GM23338 (cell line): Measurements from ENCODE around the gene ARRB1. TPM values are rescaled to one million over a fixed set of nuclear protein-coding genes. Genes with fewer than 3 reads are reported as not detected.
A peak's percentile ranks its signal among the peaks of the same experiment; 100 is the strongest.

ENCODE experiments used
- ATAC-seq: fragments of 200-7000 bp; cut with Tn5 transposase; 3 replicates; pipeline ENCODE4 v1.9.1; 2020
- DNase-seq: peaks from one replicate; pipeline ENCODE4 v3.0.0-alpha.2; 2015; ENCODE audit warnings: low spot score
- H2AFZ ChIP-seq: fragments of 200-600 bp; sonication (generic); 2 replicates; pipeline ENCODE4 v1.8.0; 2016; ENCODE audit warnings: antibody characterized with exemption, mild to moderate bottlenecking, moderate library complexity
- H3F3A ChIP-seq: fragments of 200-600 bp; sonication (generic); replicated peaks from 2 replicates; pipeline ENCODE4 v1.8.0; 2017; ENCODE audit warnings: antibody characterized with exemption, mixed run types, low read depth
- H3K27ac ChIP-seq: fragments of 200-600 bp; sonication (generic); 2 replicates; pipeline ENCODE4 v1.6.1; 2016; ENCODE audit warnings: low read depth
- H3K27me3 ChIP-seq: fragments of 200-600 bp; sonication (generic); 2 replicates; pipeline ENCODE4 v1.8.0; 2016; ENCODE audit warnings: mild to moderate bottlenecking, mixed run types, moderate library complexity; ENCODE audit not compliant: insufficient read depth
- H3K36me3 ChIP-seq: fragments of 200-600 bp; sonication (generic); 2 replicates; pipeline ENCODE4 v1.8.0; 2016; ENCODE audit warnings: mild to moderate bottlenecking; ENCODE audit not compliant: insufficient read depth
- H3K4me1 ChIP-seq: fragments of 200-600 bp; sonication (generic); 2 replicates; pipeline ENCODE4 v1.8.0; 2016; ENCODE audit warnings: mild to moderate bottlenecking, moderate library complexity; ENCODE audit not compliant: insufficient read depth
- H3K4me2 ChIP-seq: fragments of 200-600 bp; sonication (generic); 2 replicates; pipeline ENCODE4 v1.7.1; 2017; ENCODE audit warnings: mixed run types
- H3K4me3 ChIP-seq: fragments of 200-600 bp; sonication (generic); 2 replicates; pipeline ENCODE4 v1.6.1; 2016; ENCODE audit warnings: mixed run types
- H3K79me2 ChIP-seq: fragments of 200-600 bp; sonication (generic); replicated peaks from 2 replicates; pipeline ENCODE4 v1.8.0; 2017; ENCODE audit warnings: mild to moderate bottlenecking; ENCODE audit not compliant: insufficient read depth
- H3K9me2 ChIP-seq: fragments of 200-600 bp; sonication (generic); 2 replicates; pipeline ENCODE4 v1.8.0; 2017; ENCODE audit not compliant: insufficient read depth
- H4K20me1 ChIP-seq: fragments of 200-600 bp; sonication (generic); replicated peaks from 2 replicates; pipeline ENCODE4 v1.8.0; 2017; ENCODE audit warnings: mild to moderate bottlenecking; ENCODE audit not compliant: insufficient read depth
- H3K27ac Mint-ChIP-seq: 2 replicates; pipeline ENCODE4 v1.8.0; 2020; ENCODE audit warnings: inconsistent platforms, mild to moderate bottlenecking, moderate library complexity, mixed read lengths
- H3K27me3 Mint-ChIP-seq: 3 replicates; pipeline ENCODE4 v1.8.0; 2022; ENCODE audit warnings: low read depth, mild to moderate bottlenecking, moderate library complexity, mixed read lengths, inconsistent platforms; ENCODE audit not compliant: insufficient read depth, poor library complexity
- H3K36me3 Mint-ChIP-seq: 3 replicates; pipeline ENCODE4 v1.8.0; 2021; ENCODE audit warnings: low read depth, mild to moderate bottlenecking, inconsistent platforms, moderate library complexity, mixed read lengths
- H3K4me1 Mint-ChIP-seq: 3 replicates; pipeline ENCODE4 v1.8.0; 2020; ENCODE audit warnings: mild to moderate bottlenecking, inconsistent platforms, mixed read lengths
- H3K4me3 Mint-ChIP-seq: 3 replicates; pipeline ENCODE4 v1.8.0; 2021; ENCODE audit warnings: moderate library complexity, mild to moderate bottlenecking, inconsistent platforms, mixed read lengths
- H3K9me3 Mint-ChIP-seq: 3 replicates; pipeline ENCODE4 v1.8.0; 2020; ENCODE audit warnings: moderate library complexity, mild to moderate bottlenecking, inconsistent platforms, mixed read lengths
- CREB1 ChIP-seq: fragments of 250-450 bp; sonication (Bioruptor Pico); IDR thresholded peaks from 2 replicates; pipeline ENCODE4 v1.5.0; 2020; ENCODE audit warnings: low read depth, mild to moderate bottlenecking, moderate library complexity
- CTCF ChIP-seq, 2 experiments: fragments of 200-600 bp in 1 of 2; sonication (generic) in 1 of 2; conservative IDR thresholded peaks; 2 replicates each; pipeline versions ENCODE4 v1.5.1 to v1.6.1; 2016 to 2017; ENCODE audit warnings: antibody characterized with exemption in 2 of 2, low read depth in 2 of 2, mild to moderate bottlenecking in 2 of 2, moderate library complexity in 1 of 2
- ETS1 ChIP-seq: IDR thresholded peaks from 2 replicates; pipeline ENCODE4 v1.6.1; 2016; ENCODE audit warnings: antibody characterized with exemption
- EZH2 ChIP-seq: fragments of 200-600 bp; sonication (generic); IDR thresholded peaks from one replicate; pipeline ENCODE4 v1.8.0; 2017; ENCODE audit warnings: antibody characterized with exemption, mild to moderate bottlenecking, low read depth; ENCODE audit not compliant: unreplicated experiment
- EZH2phosphoT487 ChIP-seq: fragments of 200-600 bp; sonication (generic); IDR thresholded peaks from one replicate; pipeline ENCODE4 v1.8.1; 2018; ENCODE audit warnings: antibody characterized with exemption; ENCODE audit not compliant: unreplicated experiment
- JUNB ChIP-seq: IDR thresholded peaks from one replicate; pipeline ENCODE4 v1.6.1; 2016; ENCODE audit warnings: antibody characterized with exemption; ENCODE audit not compliant: unreplicated experiment
- NANOG ChIP-seq: IDR thresholded peaks from 2 replicates; pipeline ENCODE4 v1.6.1; 2016; ENCODE audit warnings: antibody characterized with exemption, borderline replicate concordance
- POLR2AphosphoS5 ChIP-seq: IDR thresholded peaks from 2 replicates; pipeline ENCODE4 v1.6.1; 2016; ENCODE audit warnings: antibody characterized with exemption, low read depth
- STAT1 ChIP-seq: IDR thresholded peaks from one replicate; pipeline ENCODE4 v1.6.1; 2016; ENCODE audit warnings: antibody characterized with exemption; ENCODE audit not compliant: unreplicated experiment
- ZNF462 ChIP-seq: fragments of 250-450 bp; sonication (Bioruptor Pico); IDR thresholded peaks from 2 replicates; pipeline ENCODE4 v1.5.0; 2020; ENCODE audit warnings: mild to moderate bottlenecking, moderate library complexity
- polyA plus RNA-seq: library from polyadenylated mRNA; unstranded; fragments of >200 nt; fragmentation: Nextera tagmentation; extraction: Ambion mirVana; gene quantifications from 2 replicates; pipeline ENCODE4 v1.2.1, GENCODE V29; 2016
- total RNA-seq: library from RNA; depleted of rRNA; stranded (reverse); fragments of >200 nt; shearing (Covaris generic); gene quantifications from 2 replicates; pipeline ENCODE4 v1.2.3, GENCODE V29; 2014

ARRB1 gene
- total and polyA plus RNA-seq, 2 experiments from 2014 or later = 6.3 to 11.1 TPM

GRCh38 chr11:75320046-75320618 lies 31.3 kb downstream of the ARRB1 start:
- Mint-ChIP-seq H3K4me1 (peaks cover 75% of the 10 kb centered on the region), H3K27me3 (peaks cover 14% of the 10 kb centered on the region), H3K4me3 (no peak overlapping the region), H3K36me3 (peaks cover 29% of the 10 kb centered on the region), H3K27ac (0 out of 2 replicates have a peak overlapping the region, but pooled peaks have one; percentile 72), H3K9me3 (no peaks in the 10 kb centered on the region; the same call in 2 of the 3 replicates)
- peaks cover 8% of the 10 kb centered on the region; the same call in 1 of the 2 replicates for H3K4me1 ChIP-seq
- no peak overlapping the region for H3K27ac ChIP-seq
- H3K36me3 ChIP-seq = no peaks in the 10 kb centered on the region
- DNase-seq (no peak), ATAC-seq (no peak)
- no peaks in the 10 kb centered on the region for H4K20me1 ChIP-seq
- no peaks in the 10 kb centered on the region for H3K27me3 ChIP-seq
- H3K79me2 ChIP-seq = no peaks in the 10 kb centered on the region
- H3K4me3 ChIP-seq = no peak overlapping the region
- no peak for TF ChIP-seq STAT1
- no peak for TF ChIP-seq EZH2phosphoT487
- no peak for TF ChIP-seq POLR2AphosphoS5
- no peak for TF ChIP-seq CTCF (conservative IDR thresholded peaks at IDR 0.05; ENCODE audit: low read depth in 2 of 2)
- TF ChIP-seq EZH2 = no peak
- no peak for TF ChIP-seq ETS1
- TF ChIP-seq CREB1 (CRISPR knock-in tag) = no peak
- TF ChIP-seq ZNF462 = no peak
- TF ChIP-seq JUNB = no peak
- TF ChIP-seq NANOG = no peak
- no peak overlapping the region for H2AFZ ChIP-seq
- H3K9me2 ChIP-seq = no peaks in the 10 kb centered on the region
- no peaks in the 10 kb centered on the region for H3F3A ChIP-seq
- no peak overlapping the region for H3K4me2 ChIP-seq
